Large intestine (tissue), 3 donors: ENCODE measurements around the gene TMEM43. TPM values are rescaled to one million over a fixed set of nuclear protein-coding genes. Genes with fewer than 3 reads are reported as not detected.

Experiments
- DNase-seq, 2 donors: peaks; one replicate each; pipeline versions ENCODE4 v3.0.0 to v3.0.0-alpha.2; 2013
- H3K27ac ChIP-seq: one replicate; pipeline ENCODE4 v1.5.1; 2013; ENCODE audit warnings: low read length
- H3K27me3 ChIP-seq: 2 replicates; pipeline ENCODE4 v1.6.1; 2013; ENCODE audit warnings: low read length; ENCODE audit not compliant: control insufficient read depth, insufficient read depth
- H3K36me3 ChIP-seq: 2 replicates; pipeline ENCODE4 v1.6.1; 2013; ENCODE audit warnings: low read length; ENCODE audit not compliant: control insufficient read depth, insufficient read depth
- H3K4me1 ChIP-seq: one replicate; pipeline ENCODE4 v1.6.1; 2013; ENCODE audit warnings: low read length; ENCODE audit not compliant: control insufficient read depth, insufficient read depth
- H3K4me3 ChIP-seq: one replicate; pipeline ENCODE4 v1.5.1; 2013; ENCODE audit warnings: low read length
- H3K9me3 ChIP-seq: one replicate; pipeline ENCODE4 v1.6.1; 2013; ENCODE audit warnings: mild to moderate bottlenecking, low read depth, low read length, moderate library complexity; ENCODE audit not compliant: control insufficient read depth
- WGBS: methylation state at CpG from one replicate; pipeline ENCODE4 v1.1.5; 2013; ENCODE audit warnings: low lambda C conversion rate; ENCODE audit not compliant: insufficient coverage; 5-methylcytosine and 5-hydroxymethylcytosine counted together
- polyA plus RNA-seq: library from polyadenylated mRNA; unstranded; fragments of 120-200 nt; gene quantifications from one replicate; pipeline ENCODE4 v1.2.1, GENCODE V29; 2013

TMEM43 gene
- polyA plus RNA-seq, 1 donor = 39.4 TPM

GRCh38 chr3:14159426-14159825 is 34.6 kb downstream of the TMEM43 start:
- DNase-seq = no peak
- Histone ChIP-seq H3K9me3 (peaks cover 12% of the 10 kb centered on the region), H3K4me3 (no peak overlapping the region), H3K36me3 (peaks cover 85% of the 10 kb centered on the region), H3K27me3 (no peaks in the 10 kb centered on the region), H3K27ac (no peak overlapping the region), H3K4me1 (no peaks in the 10 kb centered on the region)
- no CpG with 5 or more reads among the region's 8 CpGs for WGBS

DNA sequence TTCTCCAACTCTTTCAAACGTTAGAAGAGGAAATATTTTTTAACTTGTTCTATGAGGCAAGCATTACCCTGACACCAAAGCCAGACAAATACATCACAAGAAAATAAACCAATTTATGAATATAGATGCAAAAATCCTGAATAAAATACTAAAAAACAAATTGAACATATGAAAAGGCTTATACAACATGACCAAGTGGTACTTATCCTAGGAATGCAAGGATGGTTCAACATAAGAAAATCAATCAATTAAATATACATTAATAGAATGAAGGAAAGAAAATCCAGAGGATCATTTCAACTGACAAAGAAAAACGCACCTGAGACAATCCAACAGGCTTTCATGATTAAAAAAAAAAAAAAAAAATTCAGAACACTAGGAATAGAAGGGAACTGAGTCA is 36.4 kb downstream of the TMEM43 start:
- H3K27me3 ChIP-seq = no peaks in the 10 kb centered on the region
- peaks cover 95% of the 10 kb centered on the region for H3K36me3 ChIP-seq
- H3K4me3 ChIP-seq = no peak overlapping the region
- peaks cover 12% of the 10 kb centered on the region for H3K9me3 ChIP-seq
- 100% methylated on average over 1 of the region's 2 CpGs for WGBS
- no peak for DNase-seq
- no peak overlapping the region for H3K27ac ChIP-seq
- H3K4me1 ChIP-seq = no peaks in the 10 kb centered on the region

DNA sequence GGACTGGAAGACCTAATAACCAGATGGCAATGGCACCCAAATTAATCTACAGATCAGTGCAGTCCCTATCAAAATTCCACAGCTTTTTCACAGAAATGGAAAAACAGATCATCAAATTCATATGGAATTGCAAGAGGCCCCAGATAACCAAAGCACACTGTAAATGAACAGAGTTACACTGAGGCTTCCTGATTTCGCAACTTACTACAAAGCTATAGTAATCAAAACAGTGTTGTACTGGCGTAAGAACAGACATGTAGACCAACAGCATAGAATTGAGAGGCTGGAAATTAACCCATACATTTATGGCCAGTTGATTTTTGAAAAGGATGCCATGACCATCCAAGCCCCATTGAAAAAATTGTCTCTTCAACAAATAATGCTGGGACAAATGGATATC is 37.3 kb downstream of the TMEM43 start:
- WGBS = no CpG with 5 or more reads among the region's 2 CpGs
- no peak for DNase-seq
- Histone ChIP-seq H3K36me3 (peaks cover 94% of the 10 kb centered on the region), H3K4me3 (no peak overlapping the region), H3K4me1 (no peaks in the 10 kb centered on the region), H3K9me3 (peaks cover 12% of the 10 kb centered on the region), H3K27ac (no peak overlapping the region), H3K27me3 (no peaks in the 10 kb centered on the region)

- no peak for DNase-seq
- H3K27ac ChIP-seq = no peak overlapping the region
- no peaks in the 10 kb centered on the region for H3K4me1 ChIP-seq
- H3K27me3 ChIP-seq = no peaks in the 10 kb centered on the region
- H3K36me3 ChIP-seq = peaks cover 95% of the 10 kb centered on the region
- H3K9me3 ChIP-seq = no peaks in the 10 kb centered on the region
- H3K4me3 ChIP-seq = no peak overlapping the region
- 90% methylated on average over 2 of the region's 9 CpGs for WGBS
Observed at GRCh38 chr3:14166877-14167603, 42.2 kb downstream of the TMEM43 start.

GRCh38 chr3:14169435-14169834 is 44.6 kb downstream of the TMEM43 start:
- H3K4me1 ChIP-seq = no peaks in the 10 kb centered on the region
- DNase-seq = no peak
- no peaks in the 10 kb centered on the region for H3K9me3 ChIP-seq
- H3K36me3 ChIP-seq = peaks cover 81% of the 10 kb centered on the region
- H3K27me3 ChIP-seq = no peaks in the 10 kb centered on the region
- 100% methylated on average over 1 of the region's 2 CpGs for WGBS
- H3K27ac ChIP-seq = no peak overlapping the region
- H3K4me3 ChIP-seq = no peak overlapping the region

DNA sequence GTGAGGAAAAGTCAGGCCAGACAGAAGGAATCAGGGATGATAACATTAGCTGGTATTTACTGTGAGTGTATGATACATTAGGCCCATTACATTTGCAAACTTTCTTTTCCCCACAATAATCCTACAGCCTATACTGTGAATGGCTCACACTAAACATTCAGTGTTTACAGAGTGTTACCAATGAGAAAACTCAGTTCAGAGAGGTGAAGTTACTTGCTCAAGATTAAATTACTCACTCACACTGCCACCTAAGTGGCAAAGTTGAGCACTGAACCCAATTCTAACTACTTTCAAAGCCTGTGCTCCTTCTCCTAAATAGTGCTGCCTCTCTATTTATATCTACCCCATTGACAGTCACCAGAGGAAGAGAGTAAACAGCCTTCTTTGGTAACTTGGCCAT is 45.0 kb downstream of the TMEM43 start:
- Histone ChIP-seq H3K27ac (no peak overlapping the region), H3K9me3 (no peaks in the 10 kb centered on the region), H3K27me3 (no peaks in the 10 kb centered on the region), H3K4me1 (no peaks in the 10 kb centered on the region), H3K4me3 (no peak overlapping the region), H3K36me3 (peaks cover 77% of the 10 kb centered on the region)
- DNase-seq = no peak

DNA sequence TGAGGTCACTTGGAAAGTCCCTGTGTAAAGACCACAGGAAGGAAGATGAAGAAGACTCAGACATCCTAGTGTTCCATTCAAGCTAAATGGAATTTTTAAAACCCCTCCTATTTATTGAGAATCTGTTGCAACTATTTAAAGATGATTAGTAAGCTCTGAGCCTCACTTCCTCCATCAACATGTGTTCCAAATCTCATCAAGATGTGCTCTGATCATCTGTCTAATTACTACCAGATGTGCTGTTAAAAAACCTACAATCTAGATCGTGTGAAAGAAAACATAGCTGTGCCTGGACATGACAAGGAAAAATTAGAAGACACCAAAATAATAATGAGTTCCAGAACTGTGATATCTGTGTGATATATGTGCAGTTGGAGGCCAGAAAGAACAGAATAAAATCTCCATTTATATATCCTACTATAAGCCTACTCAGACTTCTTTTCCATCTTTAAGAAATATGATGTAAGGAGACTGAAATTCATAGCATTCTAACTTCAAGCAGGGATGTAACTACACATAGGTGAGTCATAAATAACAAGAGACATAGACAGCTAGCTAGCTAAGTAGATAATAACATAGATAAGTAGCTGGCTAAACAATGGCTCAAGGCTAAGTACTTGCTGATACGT is 45.8 kb downstream of the TMEM43 start:
- 80% methylated on average over 1 of the region's 2 CpGs for WGBS
- peaks cover 69% of the 10 kb centered on the region for H3K36me3 ChIP-seq

DNA sequence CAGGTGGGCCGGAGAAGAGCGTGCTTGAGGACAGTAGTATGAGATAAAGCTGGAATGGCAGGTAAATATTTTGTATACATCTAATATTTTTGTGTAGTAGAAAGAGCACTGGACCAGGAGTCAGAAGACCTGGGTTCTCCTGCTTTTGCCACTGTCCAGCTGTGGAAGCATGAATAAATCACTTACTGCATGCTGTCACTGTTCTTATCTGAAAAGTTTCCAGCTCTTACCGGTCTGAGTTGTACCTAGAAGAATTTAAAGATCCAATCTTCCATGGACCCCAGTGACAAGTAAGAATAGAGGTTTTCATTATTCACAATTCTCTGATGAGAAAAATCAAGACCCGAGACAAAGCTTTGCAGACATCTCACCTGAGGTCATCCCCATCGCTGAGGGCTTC is 47.6 kb downstream of the TMEM43 start:
- Histone ChIP-seq H3K4me1 (peaks cover 6% of the 10 kb centered on the region), H3K27ac (no peak overlapping the region), H3K9me3 (no peaks in the 10 kb centered on the region), H3K36me3 (peaks cover 52% of the 10 kb centered on the region), H3K4me3 (no peak overlapping the region), H3K27me3 (no peaks in the 10 kb centered on the region)
- 100% methylated on average over 4 of the region's 5 CpGs for WGBS
- DNase-seq = no peak

More for the DNA sequence above, 45.8 kb downstream of the TMEM43 start:
- no peak overlapping the region for H3K4me3 ChIP-seq
- H3K27me3 ChIP-seq = no peaks in the 10 kb centered on the region
- H3K9me3 ChIP-seq = no peaks in the 10 kb centered on the region
- no peak for DNase-seq
- no peak overlapping the region for H3K27ac ChIP-seq
- no peaks in the 10 kb centered on the region for H3K4me1 ChIP-seq

DNA sequence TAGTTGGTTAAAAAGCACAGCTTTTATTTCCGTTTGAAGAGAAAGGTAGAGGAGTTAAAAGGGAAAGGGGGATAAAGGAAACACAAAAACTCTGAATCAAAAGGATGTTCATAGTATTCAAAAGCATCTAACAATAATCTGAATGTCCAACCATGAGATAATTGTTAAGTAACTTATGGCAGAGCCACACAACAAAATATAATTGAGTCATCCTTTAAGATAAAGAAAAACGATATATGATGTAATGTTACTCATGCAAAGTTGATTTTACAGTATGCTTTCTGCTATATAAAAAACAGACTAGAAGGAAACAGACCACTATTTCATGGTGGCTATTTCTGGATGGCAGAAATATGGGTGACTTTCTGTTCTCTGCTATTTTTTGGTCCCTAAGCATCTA is 49.6 kb downstream of the TMEM43 start:
- DNase-seq = no peak
- Histone ChIP-seq H3K36me3 (peaks cover 32% of the 10 kb centered on the region), H3K27me3 (no peaks in the 10 kb centered on the region), H3K4me1 (peaks cover 9% of the 10 kb centered on the region), H3K27ac (no peak overlapping the region), H3K4me3 (no peak overlapping the region), H3K9me3 (no peaks in the 10 kb centered on the region)
- WGBS = 71% methylated on average over 2 of the region's 2 CpGs

DNA sequence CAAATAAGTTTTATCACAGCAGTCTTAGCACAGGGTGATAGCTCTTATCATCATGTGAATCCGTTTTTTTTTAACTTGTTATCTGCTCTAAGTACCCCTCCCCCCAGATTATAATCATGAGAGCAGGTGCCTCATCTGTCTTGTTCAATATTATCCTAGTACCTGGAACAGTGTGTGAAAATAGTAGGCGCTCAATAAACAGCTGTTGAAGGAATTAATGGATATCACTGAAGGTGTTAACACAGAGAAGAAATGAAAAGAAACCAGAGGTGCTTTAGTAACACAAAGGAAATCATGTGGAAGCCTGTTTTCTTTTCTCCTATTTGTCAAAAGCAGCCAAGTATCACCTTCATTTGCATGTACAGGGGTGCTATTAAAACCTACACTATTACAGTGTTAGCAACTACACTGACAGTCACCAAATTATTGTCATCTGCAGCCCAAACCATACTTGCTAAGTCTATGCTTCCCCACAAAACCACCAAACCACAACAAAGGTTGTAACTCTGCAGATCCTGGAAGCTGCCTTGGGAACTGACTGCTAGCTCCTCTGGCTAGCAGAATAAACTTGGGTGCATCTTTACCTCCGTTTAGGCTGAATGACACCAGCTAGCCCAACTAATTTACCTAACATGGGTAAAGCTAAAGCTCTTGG is 50.7 kb downstream of the TMEM43 start:
- Histone ChIP-seq H3K4me3 (no peak overlapping the region), H3K27me3 (no peaks in the 10 kb centered on the region), H3K36me3 (peaks cover 24% of the 10 kb centered on the region), H3K4me1 (peaks cover 12% of the 10 kb centered on the region), H3K9me3 (no peaks in the 10 kb centered on the region), H3K27ac (no peak overlapping the region)
- DNase-seq = no peak
- no CpG with 5 or more reads among the region's 3 CpGs for WGBS
